CD4-positive, alpha-beta T cell treated with Interleukin-2 at 100 ng/mL for 4 hours (primary cell): ENCODE measurements around the gene GTF3C2.
A peak's percentile ranks its signal among the peaks of the same experiment; 100 is the strongest.

Experiments
- DNase-seq: peaks from one replicate; pipeline ENCODE4 v3.0.0-alpha.2; 2020; ENCODE audit warnings: low spot score

The GTF3C2 gene, protein sequence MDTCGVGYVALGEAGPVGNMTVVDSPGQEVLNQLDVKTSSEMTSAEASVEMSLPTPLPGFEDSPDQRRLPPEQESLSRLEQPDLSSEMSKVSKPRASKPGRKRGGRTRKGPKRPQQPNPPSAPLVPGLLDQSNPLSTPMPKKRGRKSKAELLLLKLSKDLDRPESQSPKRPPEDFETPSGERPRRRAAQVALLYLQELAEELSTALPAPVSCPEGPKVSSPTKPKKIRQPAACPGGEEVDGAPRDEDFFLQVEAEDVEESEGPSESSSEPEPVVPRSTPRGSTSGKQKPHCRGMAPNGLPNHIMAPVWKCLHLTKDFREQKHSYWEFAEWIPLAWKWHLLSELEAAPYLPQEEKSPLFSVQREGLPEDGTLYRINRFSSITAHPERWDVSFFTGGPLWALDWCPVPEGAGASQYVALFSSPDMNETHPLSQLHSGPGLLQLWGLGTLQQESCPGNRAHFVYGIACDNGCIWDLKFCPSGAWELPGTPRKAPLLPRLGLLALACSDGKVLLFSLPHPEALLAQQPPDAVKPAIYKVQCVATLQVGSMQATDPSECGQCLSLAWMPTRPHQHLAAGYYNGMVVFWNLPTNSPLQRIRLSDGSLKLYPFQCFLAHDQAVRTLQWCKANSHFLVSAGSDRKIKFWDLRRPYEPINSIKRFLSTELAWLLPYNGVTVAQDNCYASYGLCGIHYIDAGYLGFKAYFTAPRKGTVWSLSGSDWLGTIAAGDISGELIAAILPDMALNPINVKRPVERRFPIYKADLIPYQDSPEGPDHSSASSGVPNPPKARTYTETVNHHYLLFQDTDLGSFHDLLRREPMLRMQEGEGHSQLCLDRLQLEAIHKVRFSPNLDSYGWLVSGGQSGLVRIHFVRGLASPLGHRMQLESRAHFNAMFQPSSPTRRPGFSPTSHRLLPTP

DNA sequence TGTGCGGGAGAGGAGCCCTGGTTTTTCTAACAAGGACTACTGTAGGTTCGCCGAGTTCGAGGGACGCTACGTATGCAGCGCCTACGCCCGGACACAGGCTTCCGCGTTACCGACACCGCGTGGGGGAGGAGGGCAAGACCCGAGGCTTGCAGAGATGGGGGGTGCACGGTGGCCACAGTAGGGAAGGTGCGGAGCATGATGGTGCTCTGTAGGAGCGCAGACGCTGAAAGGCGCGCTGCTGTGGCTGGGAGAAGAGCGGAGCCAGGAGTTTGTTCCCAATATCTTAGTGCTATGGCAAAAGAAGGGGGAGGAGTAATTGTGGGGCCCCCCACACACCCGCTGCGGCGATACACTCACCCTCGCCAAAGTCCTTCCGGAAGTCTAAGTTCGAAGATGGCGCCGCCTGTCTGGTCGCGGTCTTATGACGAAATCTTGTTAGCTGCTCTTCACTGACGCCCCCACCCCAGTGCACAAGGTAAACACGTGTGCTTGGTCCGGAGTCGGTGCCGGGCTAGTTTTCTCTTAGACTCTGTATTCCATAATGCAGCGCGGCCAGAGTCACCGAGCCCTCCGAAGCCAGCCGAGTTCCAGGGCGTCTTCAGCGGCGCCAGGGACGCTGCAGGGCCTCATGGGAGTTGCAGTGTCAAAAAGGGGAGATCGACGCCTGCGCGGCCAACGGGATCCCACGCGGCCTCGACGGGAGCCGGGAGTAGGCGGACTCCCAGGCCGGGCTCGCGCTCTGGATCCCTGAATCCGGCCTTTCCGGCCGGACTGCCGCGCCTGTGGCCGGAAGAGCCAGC is at the start of gene GTF3C2:
Gene GTF3C2, minus strand, starts transcription at position 383 of the 800 bp plus-strand sequence. CDS start 13,210 bp downstream, outside the sequence.
- DNase-seq, result peak; percentile 95

DNA sequence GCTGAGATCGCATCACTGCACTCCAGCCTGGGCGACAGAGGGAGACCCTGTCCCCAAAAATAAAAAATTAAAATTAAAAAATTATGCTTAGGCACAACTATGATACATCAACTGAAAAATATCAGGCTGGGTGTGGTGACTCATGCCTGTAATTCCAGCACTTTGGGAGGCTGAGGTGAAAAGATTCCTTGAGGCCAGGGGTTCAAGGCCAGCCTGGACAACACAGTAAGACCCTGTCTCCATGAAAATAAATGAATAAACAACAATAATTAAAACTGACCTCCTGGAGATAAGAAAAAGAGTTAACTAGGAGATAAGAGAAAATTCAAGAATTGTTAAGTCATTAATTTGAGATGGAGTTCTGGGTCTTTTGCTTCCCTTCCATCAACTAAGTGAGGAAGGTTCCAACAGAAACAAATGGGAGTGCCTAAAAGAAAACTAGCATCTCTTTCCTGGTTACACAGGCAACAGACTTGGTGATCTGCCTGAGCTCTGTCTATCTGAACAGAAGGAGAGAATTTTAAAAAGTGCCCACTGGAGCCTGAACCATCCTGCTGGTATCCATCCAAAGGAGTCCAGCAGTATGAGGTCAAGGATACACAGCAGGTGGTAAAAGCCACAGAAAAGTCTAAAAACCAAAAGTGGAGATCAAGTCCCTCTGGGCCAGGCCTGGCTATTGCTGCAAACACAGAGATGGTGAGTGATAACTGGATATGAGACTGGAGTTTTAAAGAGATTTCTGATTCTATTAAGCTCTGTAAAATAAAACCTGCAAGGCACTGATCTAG is 44.0 kb upstream of the GTF3C2 start:
- DNase-seq, result no peak

DNA sequence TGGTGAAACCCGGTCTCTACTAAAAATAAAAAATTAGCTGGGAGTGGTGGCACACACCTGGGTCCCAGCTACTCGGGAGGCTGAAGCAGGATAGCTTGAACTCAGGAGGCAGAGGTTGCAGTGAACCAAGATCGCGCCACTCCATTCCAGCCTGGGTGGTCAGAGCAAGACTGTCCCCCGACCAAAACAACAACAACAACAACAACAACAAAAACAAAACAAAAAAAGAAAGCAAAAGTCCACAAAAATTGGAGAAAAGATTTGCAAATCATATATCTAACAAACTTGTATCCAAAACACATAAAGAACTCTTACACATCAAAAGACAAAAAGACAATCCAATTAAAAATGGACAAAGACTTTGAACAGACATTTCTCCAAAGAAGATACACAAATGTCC is 42.4 kb upstream of the GTF3C2 start:
- no peak for DNase-seq

DNA sequence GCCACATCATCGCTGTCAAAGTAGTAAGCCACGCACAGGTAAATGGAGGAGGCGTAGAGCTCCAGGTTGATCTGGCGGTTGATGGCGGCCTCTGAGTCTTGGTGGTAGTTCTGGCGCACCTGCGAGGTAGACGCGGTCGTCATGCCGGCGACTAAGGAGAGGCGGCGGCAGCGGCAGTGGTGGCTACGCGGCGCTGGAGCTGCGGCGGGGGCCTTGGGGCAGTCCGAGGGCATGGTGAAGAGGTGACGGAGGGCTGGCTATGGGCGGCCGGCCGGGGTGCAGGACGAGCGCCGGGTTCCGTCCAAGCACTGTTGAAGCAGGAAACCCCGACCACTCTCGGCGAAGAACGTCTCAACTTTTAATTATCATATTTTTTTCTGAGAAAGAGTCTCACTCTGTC is 36.7 kb upstream of the GTF3C2 start:
- no peak for DNase-seq

DNA sequence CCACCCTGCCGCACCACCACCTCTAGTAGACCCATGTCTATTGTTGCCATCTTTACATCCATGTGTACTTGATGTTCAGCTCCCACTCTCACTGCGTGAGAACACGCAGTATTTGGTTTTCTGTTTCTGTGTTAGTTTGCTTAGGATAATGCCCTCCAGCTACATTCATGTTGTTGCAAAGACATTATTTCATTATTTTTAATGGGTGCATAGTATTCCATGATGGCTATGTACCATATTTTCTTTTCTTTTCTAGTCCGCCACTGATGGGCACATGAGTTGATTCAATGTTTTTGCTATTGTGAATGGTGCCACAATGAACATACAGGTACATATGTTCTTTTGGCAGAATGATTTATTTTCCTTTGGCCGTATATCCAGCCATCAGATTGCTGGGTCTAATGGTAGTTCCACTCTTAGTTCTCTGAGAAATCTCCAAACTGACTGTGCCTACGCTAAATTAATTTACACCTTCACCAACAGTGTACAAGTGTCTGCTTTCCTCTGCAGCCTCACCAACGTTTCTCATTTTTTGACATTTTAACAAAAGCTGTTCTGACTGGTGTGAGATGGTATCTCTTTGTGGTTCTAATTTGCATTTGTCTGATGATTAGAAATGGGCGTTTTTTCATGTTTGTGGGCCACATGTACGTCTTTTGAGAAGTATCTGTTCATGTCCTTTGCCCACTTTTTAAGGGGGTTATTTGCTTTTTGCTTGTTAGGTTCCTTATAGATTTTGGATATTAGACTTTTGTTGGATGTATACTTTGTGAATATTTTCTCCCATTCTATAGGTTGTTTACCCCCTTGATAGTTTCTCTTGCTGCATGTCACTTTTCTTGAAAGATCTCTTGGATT is 34.5 kb upstream of the GTF3C2 start:
- peak; percentile 66 for DNase-seq

DNA sequence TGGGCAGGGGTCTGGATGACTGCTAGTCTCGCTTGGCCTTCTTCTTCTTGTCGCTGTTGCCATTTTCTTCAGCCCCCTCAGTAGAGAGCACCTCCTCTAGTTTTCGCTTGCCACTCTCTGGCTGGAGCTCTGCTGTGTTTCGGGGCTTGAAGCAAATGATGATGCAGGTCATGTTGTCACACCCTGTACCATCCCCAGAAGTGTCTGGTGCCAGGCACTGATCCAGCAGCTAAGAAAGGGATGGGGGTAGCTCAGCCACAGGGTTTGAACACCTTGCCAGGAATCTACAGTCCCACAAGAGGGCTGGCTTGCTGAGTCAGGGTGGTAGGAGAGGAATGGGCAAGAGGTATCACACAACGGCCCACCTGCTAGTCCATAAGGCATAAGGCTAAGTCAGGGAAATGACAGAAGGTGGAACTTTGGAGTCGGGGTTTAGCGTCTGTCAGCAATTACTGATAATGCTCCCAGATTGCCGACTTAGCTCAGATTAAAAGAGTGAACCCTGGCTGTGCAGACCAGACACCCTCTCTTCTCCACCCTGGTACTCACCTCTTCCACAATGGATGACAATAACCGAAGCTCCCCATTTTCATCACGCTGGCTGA is 25.1 kb upstream of the GTF3C2 start:
- no peak for DNase-seq

DNA sequence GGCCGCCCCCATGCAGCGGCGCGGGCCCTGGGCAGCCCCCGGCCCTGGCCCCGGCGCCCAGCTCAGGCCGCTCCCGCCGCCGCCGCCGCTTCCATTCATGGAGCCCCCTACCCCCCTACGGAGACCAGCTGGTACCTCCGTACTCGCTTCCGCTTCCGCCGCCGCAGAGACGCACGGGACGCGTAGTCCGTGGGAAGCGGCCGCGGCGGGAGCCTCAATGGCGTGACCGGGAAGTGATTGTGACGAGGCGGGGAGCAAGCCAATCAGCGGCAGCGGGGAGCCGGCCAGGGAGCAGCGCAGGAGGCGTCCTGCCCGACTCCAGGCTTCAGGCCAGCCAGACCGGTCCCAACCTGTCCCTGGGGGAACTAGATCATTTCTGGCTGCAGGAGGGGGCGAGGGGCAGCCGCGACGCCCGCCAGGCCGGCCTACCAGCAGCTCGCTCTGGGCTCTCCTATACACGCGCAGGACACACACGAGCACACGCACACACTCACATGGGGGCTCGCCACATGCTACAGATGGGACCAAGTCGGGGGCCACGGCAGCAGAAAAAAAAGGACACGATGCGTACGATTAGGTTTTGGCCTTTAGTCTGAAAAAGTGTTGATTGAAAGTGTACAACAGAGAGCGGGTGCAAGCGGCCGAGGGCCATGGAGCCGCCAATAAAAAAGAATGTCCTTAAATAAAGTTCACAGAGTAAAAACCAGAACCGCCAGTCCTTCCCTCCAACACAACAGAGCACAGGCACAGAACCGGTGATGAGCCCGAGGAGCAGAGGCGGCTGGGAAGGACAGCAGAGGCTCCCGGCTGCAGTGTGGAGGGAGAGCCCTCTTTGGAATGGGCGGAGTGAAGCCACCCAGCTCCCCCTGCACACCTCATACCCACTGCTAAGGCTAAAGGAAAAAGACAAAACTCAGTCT is 24.3 kb upstream of the GTF3C2 start, which contains the start of gene ZNF513:
Gene ZNF513, minus strand, starts transcription at position 109 of the 920 bp plus-strand sequence. CDS start 208 bp downstream, outside the sequence.
- peak; percentile 90 for DNase-seq

DNA sequence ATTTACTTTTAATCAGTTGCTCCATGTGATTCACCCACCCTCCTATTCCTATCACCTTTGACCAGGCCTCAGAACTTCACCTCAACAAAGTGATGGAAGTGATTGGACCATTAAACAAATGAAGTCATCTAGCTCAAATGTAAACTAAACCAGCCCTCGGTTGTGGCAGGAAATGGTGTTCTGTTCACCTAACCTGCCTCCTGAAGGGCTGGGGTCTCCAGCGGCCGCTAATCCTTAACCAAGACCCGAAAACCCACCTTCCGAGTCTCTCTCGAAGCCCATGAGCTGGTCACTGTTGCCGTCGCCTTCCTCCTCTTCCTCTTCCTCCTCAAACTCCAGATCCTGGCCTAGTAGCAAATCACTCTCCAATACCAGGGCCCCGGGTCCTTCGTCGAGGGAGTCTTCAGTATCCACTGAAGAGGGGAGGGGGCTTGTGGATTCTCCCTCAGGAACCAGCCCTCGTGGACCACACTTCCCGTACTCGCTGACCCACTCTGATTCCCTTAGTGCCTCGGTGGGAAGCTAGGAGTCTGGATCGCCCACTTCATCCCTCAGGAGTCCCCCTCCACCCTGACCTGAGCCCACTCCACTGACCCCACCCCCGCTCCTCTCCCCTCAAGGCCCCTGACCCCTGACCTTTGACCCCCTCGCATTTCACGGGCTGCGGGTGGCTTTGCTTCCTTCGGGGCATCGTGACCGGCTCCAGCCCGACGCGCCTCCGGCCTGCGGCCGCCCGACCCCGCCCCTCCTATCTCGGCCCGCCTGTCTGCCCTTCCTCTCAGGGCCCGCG is 23.5 kb upstream of the GTF3C2 start:
- DNase-seq, result peak; percentile 32

DNA sequence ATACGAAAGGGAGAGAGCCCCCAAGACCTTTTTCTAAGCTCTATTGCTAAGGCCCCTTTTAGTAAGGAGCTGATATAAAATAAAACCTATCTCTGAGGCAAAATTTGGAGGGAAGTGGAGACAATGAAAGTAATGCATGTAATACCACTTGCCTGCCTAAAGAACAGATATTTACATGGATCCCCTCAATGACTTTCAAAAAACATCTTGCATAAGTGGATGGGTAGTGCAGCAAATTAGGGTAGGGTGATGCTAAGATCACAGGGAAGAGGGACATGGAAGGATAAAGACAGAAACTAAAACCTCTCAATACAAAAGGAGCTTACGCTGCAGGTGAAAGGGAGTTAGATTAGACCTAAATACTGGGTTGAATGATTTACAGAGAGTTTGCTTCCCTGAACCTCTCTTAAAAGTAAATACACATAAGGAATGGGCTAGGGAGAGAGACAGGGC is 22.8 kb upstream of the GTF3C2 start:
- no peak for DNase-seq

DNA sequence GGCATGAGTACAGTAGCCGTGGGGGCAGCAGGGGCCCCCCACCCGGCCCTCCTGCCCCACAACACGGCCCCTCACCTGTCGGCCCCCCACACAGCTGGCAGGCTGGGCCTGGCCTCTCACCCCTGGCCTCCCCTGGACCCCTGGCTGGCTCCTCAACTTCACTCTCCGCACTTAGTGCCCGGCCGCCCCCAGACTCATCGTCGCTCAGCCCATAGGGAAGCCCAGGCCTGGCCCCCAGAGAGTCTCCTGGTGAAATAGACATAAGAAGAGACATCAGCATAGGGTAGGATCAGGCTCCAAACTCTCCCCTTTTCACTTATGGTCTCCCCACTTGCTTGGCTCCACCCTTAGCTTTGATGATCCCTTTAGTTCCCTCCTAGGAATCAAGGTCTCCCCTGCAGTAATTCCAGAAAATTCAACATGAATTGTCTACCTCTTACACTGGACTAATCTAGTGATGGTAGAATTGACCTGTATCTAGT is 22.3 kb upstream of the GTF3C2 start:
- DNase-seq, result no peak

DNA sequence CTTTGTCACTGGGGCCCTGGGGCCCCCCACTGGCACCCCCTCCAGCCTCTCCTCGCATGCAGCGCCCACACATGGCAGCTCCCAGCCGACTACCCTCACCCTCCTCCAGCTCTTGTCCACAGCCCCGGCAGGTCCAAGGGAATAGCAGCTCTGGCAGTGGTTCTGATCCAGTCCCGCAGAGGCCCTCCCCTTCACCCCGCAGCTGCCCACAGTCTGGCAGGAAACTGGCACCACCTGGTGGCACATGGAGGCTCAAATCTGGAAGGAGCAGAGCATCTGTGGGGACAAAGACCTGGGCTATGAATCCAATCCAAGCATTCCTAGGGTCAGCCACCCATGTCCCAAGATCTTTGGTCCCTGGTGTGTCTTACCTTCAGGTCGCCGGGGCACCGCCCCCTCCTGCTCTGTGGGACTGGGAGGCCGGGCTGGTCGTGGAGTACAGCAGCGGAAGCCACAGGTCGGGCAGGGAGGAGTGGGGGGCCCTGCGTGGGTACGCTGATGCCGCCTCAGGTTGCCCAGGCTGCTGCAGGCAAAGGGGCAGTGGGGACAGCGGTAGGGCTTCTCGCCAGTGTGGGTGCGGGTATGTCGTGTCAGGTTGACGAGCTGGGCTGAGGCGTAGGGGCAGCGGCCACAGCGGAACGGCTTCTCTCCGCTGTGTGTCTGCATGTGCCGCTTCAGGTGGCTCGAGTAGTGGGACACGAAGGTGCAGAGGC is 21.7 kb upstream of the GTF3C2 start:
- DNase-seq, result no peak

DNA sequence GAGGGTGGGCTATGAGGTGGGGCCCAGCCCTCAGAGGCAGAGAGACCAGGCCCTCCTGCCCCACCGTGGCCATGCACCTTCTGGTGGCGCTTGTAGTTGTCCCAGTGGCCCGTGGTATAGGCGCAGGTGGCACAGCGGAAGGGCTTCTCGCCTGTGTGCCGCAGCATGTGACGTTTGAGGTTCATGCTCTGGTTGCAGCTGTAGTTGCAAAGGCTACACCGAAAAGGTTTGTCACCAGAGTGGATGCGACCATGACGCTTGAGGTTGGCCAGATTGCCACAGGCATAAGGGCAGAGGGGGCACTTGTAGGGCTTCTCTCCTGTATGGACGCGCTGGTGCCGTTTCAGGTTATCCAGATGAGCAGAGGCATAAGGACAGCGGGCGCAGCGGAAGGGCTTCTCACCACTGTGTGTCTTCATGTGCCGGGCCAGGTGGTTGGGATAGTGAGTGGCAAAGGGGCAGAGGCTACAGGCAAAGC is 21.1 kb upstream of the GTF3C2 start:
- no peak for DNase-seq

DNA sequence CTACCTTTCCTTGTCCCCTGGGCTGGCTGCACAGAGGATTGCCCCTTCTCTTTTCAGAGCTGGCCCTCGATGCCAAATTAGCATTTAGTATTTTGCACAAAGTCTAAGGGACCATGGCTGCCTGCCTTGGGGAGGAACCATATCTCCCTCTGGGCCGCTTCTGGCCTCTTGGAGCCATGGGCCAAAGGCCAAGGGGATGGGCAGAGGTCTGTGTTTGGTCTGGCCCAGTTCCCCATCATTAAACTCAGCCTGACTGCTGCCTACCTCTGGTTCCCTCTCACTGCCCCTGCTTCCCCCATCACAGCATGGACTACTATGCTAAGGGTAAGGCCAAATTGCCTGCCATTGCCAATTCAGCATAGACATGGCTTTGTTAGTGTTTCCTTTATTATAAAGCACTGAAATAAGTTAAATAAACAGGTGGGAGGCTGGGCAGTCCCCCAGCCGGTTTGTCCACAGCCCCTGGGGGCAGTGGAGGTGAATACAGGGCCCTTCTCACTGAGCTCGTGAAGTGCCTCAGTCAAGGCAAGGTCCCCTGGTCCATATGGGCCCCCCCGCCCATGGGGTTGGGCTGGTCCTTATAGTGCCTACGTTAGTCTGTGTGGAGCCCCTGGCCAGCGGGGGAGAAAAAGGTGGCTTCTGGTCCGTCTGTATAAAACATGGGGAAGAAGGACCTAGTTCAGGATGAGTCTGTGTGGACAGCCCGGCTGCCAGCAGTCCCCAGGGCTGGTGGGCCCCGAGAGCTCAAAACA is 20.5 kb upstream of the GTF3C2 start:
- no peak for DNase-seq

DNA sequence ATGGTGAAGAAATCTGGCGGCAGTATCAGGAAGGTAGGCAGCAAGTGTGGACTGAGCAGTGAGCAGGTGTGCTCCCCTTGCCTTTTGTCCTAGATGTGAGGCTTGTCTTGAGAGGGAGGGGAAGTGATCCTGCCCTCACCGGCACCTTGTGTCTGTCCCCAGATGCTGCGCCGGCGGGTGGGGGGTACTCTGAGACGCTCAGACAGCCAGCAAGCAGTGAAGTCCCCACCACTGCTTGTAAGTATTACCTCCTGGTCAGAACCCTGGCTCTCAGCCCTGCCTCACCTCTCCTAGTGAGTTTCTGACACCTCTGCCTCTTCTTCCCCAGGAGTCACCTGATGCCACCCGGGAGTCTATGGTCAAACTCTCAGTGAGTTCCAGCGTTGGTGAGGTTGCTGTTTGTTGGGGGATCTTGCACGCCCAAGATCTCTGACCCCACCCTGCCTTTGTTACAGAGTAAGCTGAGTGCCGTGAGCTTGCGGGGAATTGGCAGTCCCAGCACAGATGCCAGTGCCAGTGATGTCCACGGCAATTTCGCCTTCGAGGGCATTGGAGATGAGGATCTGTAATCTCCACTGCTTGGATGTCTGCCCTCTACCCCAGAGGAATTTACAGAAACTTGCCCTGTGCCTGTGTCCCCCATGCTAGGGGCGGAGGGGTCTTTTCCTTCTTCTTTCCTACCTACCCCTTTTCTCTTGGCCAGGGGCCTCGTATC is 19.7 kb upstream of the GTF3C2 start:
- no peak for DNase-seq

DNA sequence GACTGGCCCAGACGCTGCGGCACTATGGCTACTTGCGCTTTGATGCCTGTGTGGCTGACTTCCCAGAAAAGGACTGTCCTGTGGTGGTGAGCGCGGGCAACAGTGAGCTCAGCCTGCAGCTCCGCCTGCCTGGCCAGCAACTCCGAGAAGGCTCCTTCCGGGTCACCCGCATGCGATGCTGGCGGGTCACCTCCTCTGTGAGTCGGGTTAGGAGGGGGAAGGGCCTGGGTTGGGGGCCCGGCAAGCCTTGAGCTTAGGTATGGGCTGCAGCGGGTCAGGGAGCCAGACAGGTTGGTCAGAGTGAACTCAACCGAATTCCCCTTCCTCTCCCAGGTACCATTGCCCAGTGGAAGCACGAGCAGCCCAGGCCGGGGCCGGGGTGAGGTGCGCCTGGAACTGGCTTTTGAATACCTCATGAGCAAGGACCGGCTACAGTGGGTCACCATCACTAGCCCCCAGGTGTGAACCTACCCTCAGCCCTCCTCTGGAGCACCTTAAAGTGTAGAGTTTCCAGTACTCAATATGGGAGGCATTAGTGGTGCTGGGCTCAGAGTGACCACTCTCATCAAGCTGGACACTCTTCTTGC is 19.0 kb upstream of the GTF3C2 start:
- no peak for DNase-seq
